ENCODE measurements around the gene KRTAP10-4.
"Not testable (repeated sequence)": the region's sequence is repeated elsewhere in the genome, so short reads cannot be mapped to it uniquely, and the experiment has no call there.

The KRTAP10-4 gene

DNA sequence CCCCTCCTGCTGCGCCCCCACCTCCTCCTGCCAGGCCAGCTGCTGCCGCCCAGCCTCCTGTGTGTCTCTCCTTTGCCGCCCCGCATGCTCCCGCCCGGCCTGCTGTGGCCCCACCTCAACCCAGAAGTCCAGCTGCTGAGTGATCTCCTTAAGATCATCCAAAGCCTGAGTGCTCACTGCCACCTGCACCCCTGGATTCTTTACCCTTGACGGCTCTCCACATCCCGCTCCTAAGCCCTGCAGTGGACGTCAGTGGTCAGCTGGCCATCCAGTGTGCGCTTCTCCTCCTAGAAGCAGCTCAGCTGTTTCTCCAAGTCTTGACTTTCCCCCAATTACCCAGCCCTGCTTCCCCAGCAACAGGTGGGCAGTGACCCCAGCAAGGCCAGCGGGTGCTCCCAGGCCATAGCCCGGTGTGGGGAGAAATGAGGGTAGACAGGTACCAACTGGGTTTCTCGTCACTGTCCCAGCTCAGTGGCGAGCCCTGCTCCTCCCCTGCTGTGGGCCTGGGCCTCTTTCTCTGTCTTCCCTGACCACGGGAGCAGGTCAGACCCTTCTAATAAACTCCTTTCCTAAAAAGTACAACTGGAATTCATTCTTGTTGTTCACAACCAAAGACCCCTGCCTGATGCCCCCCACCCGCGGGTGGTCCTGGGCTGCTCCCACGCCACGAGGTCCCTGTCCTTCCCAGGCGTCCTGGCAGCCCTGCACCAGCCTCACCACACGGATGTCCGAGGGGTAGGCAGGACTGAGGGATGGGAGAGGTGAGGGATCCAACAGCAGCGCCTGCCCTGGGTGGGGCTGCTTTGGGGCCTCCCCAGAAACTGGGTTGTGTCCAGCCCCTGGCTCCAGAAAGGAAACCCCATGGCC is 28.3 kb downstream of the KRTAP10-4 start:
- no peak for DNase-seq (ENCODE audit: low read depth)
- TF ChIP-seq, protein P1, sequence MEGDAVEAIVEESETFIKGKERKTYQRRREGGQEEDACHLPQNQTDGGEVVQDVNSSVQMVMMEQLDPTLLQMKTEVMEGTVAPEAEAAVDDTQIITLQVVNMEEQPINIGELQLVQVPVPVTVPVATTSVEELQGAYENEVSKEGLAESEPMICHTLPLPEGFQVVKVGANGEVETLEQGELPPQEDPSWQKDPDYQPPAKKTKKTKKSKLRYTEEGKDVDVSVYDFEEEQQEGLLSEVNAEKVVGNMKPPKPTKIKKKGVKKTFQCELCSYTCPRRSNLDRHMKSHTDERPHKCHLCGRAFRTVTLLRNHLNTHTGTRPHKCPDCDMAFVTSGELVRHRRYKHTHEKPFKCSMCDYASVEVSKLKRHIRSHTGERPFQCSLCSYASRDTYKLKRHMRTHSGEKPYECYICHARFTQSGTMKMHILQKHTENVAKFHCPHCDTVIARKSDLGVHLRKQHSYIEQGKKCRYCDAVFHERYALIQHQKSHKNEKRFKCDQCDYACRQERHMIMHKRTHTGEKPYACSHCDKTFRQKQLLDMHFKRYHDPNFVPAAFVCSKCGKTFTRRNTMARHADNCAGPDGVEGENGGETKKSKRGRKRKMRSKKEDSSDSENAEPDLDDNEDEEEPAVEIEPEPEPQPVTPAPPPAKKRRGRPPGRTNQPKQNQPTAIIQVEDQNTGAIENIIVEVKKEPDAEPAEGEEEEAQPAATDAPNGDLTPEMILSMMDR (IDR thresholded peaks at IDR 0.05; ENCODE audit: low read depth, low read length, missing control alignments) = no peak
- no peak overlapping the region for H3K4me3 ChIP-seq (ENCODE audit: low read depth, low read length)
- in situ Hi-C loops (cut with HindIII; ENCODE audit: low sequenced_read_pairs) = no loop called here

GRCh38 chr21:44602463-44602850 is 28.9 kb downstream of the KRTAP10-4 start:
- TF ChIP-seq, protein P1 (IDR thresholded peaks at IDR 0.05; ENCODE audit: low read depth, low read length, missing control alignments) = no peak
- no peak overlapping the region for H3K4me3 ChIP-seq (ENCODE audit: low read depth, low read length)
- no peak for DNase-seq (ENCODE audit: low read depth)
- in situ Hi-C loops (cut with HindIII; ENCODE audit: low sequenced_read_pairs) = no loop called here

GRCh38 chr21:44603109-44603875 is 29.8 kb downstream of the KRTAP10-4 start:
- no peak overlapping the region for H3K4me3 ChIP-seq (ENCODE audit: low read depth, low read length)
- DNase-seq (ENCODE audit: low read depth) = no peak
- TF ChIP-seq, protein P1 (IDR thresholded peaks at IDR 0.05; ENCODE audit: low read depth, low read length, missing control alignments) = no peak
- in situ Hi-C loops (cut with HindIII; ENCODE audit: low sequenced_read_pairs) = no loop called here

GRCh38 chr21:44603911-44604310 is 30.4 kb downstream of the KRTAP10-4 start:
- in situ Hi-C loops (cut with HindIII; ENCODE audit: low sequenced_read_pairs) = no loop called here
- H3K4me3 ChIP-seq (ENCODE audit: low read depth, low read length) = no peak overlapping the region
- TF ChIP-seq, protein P1 (IDR thresholded peaks at IDR 0.05; ENCODE audit: low read depth, low read length, missing control alignments) = no peak
- no peak for DNase-seq (ENCODE audit: low read depth)

- no peak for DNase-seq (ENCODE audit: low read depth)
- no peak overlapping the region for H3K4me3 ChIP-seq (ENCODE audit: low read depth, low read length)
- TF ChIP-seq, protein P1 (IDR thresholded peaks at IDR 0.05; ENCODE audit: low read depth, low read length, missing control alignments) = no peak
- in situ Hi-C loops (cut with HindIII; ENCODE audit: low sequenced_read_pairs) = no loop called here
Measured at GRCh38 chr21:44606495-44606894, 33.0 kb downstream of the KRTAP10-4 start.

DNA sequence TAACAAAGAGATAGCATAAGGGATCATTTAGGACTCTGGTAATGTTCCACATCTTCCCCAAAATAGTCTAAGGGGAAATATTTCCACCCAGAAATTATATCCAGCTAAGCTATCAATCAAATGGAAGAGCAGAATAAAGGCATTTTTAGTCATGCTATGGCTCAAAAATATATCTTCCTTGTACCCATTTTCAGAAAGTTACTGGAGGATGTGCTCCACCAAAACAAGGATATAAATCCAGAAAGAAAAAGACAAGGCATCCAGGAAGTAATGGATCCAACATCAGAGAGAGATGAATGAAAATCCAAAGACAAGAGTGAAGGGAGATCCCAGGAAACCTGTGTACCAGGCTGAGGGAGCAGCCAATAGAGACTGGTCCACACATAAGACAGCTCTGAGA is 35.7 kb downstream of the KRTAP10-4 start:
- TF ChIP-seq, protein P1 (IDR thresholded peaks at IDR 0.05; ENCODE audit: low read depth, low read length, missing control alignments) = no peak
- in situ Hi-C loops (cut with HindIII; ENCODE audit: low sequenced_read_pairs) = no loop called here
- DNase-seq (ENCODE audit: low read depth) = no peak
- no peak overlapping the region for H3K4me3 ChIP-seq (ENCODE audit: low read depth, low read length)

GRCh38 chr21:44610157-44610843 is 36.8 kb downstream of the KRTAP10-4 start:
- H3K4me3 ChIP-seq (ENCODE audit: low read depth, low read length); DNase-seq (ENCODE audit: low read depth); in situ Hi-C loops (cut with HindIII; ENCODE audit: low sequenced_read_pairs): not testable (repeated sequence)

All from astrocyte of the cerebellum (primary cell).